Globus pallidus (tissue), 1 donor: ENCODE data around the gene ATP2B2.

Experiments used
- DNase-seq: peaks from one replicate; pipeline ENCODE4 v3.0.0-alpha.2; 2015; ENCODE audit warnings: low spot score

ATP2B2 gene

GRCh38 chr3:10278501-10278900, 226.9 kb downstream of the ATP2B2 start:
- no peak for DNase-seq

GRCh38 chr3:10277115-10277625, 228.2 kb downstream of the ATP2B2 start:
- DNase-seq, result no peak

DNA sequence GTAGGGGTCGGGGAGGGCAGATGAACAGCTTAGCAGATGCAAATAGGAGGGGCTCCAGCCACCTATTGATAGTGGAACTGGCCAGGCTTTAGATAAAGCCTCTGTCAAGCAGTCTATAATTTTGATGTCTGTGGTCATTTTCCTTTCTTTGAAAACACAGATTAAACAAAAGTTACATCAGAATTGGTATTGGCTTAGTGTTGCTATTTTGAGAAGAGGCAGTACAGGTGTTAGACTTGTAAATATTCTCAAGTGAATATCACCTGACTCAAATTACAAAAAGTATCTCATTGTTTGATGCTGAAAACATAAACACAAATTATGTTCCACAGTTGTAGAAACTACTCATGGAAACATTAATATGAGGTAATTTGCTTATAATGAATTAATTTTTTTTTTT, 230.8 kb downstream of the ATP2B2 start:
- DNase-seq, result no peak
